HG02571 (cell line): Measurements from ENCODE around the gene BMP8A.

Experiments used
- ATAC-seq: cut with Tn5 transposase; IDR thresholded peaks from one replicate; pipeline ENCODE4 v1.9.1; 2021; ENCODE audit warnings: mild to moderate bottlenecking, moderate library complexity; ENCODE audit not compliant: unreplicated experiment

The BMP8A gene

DNA sequence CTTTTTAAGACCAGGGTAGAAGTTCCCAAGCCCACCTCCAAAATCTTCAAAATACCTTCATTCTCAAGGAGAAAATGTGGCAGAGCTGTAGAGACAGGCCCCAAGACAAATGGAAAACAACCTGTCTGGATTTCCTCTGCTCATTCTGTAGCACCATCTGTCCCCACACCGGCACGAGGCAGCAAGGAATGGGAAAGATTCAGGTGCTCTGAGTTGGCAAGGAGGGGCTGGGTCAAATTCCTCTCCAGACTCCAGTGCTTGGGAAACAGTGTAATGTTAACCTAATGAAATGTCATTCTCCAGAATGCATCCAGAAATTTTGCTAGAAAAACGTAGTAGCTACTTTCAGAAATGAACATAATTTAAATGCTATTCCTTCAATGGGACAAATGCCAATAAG lies 75.9 kb downstream of the BMP8A start:
- ATAC-seq: no peak

DNA sequence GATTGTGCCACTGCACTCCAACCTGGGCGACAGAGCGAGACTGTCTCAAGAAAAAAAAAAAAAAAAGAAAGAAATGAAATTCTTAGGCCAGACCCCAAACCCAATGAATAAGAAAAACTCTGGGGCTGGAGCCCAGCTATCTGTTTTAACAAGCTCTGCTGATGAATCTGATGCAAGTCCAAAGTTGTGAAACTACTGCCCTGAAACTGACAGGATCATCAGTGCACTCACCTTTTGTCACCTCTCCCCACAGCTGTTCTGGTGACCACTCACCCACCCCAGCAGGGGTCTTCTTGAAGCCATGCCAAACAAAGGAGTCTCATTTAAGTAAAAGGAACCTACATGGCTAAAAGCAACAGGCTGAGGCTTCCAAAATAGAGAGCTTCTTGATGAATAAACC lies 76.8 kb downstream of the BMP8A start:
- no peak for ATAC-seq

DNA sequence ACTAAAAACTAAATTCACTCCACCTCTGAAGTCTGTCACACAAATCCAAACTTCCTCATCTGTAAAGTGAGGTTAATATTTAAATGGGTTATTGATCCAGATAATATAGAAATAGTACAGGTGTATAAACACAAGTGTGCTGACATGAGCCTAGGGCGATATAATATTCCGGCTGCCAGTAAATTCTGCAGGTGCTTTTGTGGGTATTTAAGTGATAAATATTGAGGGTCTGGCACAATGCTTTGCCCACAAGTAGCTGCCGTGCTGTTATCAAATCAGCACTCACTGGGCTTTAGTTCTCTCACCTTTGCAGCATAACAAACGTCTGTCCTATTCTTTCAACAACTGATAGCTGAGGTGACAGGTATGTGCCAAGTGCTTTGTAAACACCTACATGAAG lies 77.6 kb downstream of the BMP8A start:
- no peak for ATAC-seq

DNA sequence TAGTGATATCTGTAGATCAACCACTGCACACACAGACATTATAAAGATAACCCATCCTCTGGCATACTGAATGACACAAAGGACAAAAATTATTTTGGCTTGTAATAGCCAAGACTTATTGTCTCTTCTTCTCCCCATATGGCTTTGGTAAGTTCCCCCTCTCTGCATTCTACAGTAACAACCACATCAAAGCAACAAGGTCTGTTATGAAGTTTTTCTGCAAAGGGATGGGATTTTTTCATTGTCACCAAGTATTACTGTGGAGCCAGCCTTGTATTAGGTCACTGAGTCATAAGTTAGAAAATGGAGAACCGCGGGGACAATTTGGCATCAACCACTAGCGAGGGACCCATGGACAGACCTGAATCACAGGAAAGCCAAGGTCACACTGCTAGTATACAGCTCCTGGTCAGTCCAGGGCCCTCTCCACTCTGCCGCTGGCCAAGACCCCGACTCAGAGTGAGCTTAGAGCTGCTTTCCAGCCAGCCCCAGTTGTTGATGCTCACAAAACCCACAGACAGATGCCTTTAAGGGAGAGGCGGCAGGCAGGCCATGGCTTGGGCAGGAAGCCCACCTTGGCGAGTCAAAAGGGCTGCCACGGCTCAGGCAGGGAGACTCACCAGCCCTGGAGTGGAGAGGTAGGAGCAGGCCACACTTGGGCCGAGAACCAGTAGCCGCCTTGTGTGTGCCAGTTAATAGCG lies 79.2 kb downstream of the BMP8A start:
- ATAC-seq: no peak

DNA sequence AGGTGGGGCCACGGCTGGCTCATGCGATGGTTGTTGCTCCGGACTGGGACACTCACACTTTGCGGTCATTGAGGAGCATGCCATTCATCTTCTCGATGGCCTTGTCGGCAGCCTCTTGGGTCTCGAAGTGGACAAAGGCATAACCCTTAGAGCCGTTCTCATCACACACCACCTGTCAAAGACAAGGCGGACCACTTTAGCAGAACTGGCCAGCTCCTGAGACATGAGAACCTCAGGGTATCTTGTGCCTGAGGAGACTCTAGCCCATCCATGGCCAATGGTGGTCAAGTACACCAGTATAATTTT lies 79.7 kb downstream of the BMP8A start:
- no peak for ATAC-seq

DNA sequence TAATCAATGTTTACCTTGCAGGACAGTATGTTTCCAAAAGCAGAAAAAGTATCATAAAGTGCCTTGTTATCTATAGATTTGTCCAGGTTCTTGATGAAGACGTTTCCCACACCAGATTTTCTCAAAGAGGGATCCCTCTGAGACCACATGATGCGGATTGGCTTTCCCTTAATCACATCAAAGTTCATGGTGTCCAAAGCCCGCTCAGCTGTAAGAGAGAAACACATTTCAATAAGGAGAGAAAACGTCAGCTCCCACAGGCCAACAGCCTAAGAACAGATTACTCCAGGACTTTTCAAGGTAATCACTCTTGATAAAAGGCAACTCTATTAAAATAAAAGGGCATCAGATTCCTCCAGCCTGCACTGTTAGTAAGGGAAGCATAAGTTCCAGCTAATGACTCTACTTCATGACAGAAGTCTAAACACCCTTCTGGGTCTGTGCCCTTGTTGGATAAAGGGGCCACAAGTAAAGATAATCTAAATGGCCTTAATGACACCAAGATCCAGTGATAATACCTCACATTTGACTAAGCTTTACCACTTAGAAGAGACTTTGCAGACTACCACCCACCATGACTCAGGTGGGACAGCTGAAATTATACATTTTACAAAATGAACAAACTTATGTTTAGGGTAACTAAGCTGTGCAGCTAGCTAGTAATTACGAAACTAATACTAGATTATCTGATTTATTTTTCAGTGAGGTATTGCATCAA lies 81.1 kb downstream of the BMP8A start:
- ATAC-seq: no peak

DNA sequence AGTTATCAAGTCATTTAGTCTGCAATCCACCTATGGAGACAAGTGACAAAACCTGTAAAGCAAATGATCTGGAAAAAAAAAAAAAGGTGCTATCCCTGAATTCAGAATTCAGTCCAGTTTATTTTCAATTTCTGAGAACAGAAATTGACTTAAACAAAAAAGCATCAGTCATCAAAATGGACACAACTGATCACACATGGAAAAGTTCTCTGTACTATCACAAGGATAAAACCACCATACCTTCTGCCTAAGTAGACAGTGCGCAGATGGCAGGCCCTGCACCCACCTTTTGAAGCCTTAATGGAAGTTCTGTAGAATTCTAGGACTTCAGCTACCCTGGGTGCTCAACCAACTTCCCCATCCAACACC lies 81.6 kb downstream of the BMP8A start:
- no peak for ATAC-seq

DNA sequence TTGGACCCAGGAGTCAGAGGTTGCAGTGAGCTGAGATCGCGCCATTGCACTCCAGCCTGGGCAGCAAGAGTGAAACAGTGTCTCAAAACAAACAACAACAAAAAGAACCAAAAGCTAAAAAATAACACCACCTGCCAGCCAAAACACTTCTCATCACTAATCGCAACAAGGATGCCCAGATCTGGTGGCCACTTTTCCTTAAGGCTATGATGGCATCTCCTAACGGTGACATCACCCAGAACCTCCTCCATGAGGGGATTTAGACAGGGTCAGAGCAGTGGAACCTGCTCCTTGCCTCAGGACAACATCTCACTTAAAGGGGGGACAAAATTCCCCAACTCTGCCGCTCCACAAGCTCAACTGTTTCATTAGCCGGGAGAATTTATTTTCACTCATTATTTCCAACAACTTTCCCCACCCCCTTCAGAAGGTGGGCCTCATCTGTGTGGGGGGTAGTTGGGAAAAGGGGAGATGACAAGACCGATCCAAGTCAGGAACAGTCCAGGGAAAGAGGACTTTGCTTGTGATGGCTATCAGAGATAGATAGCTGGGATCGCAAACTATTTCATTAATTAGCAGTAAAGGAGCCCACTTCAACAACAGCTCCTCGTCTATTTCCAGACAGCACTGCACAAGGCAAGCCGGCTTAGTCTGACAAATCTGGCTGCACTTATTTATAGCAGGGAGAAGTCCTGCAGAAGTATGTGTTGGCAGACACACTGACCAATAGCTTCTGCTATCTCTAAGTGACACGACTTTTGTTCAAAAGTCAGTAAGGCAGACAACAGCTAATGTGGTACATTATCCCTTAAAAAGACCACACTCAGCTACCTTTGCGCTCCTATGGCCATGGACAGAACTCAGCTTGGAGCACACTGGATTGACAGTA lies 82.5 kb downstream of the BMP8A start:
- no peak for ATAC-seq

DNA sequence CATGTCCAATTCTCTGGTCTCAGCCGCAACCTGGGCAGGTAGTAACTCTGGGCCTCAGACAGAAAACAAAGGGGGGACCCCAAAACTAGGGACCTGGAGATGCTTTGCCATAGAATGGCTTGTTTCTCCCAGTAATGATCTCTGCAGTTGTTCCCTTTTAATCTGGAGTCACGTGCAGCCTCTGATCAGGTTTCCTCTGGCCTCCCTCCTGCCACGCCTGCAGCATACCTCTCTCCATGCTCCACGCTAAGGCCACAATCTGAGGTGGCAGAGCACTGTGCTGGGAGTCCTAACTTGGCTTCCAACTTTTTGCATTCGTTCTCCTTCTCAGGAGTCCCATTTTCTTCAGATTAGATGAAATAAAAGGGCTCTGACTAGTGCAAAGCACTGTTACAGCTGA lies 83.2 kb downstream of the BMP8A start:
- no peak for ATAC-seq
